GM12878 (cell line): Measurements from ENCODE around the gene ARF3.

ENCODE experiments used
- GATAD2B ChIP-seq: fragments of 450-650 bp; conservative IDR thresholded peaks from 2 replicates; pipeline ENCODE4 v1.6.1; 2017; ENCODE audit warnings: low read depth, mild to moderate bottlenecking, moderate library complexity
- TCF7 ChIP-seq: IDR thresholded peaks from 2 replicates; pipeline ENCODE4 v1.6.1; 2014; ENCODE audit warnings: antibody characterized with exemption, borderline replicate concordance
- ZNF592 ChIP-seq: fragments of 450-650 bp; IDR thresholded peaks from 2 replicates; pipeline ENCODE4 v1.6.1; 2017; ENCODE audit warnings: mild to moderate bottlenecking, moderate library complexity
- TF ChIP-seq, protein P1 (sequence below), 3 experiments: IDR thresholded peaks in 2 of 3; conservative IDR thresholded peaks in 1 of 3; 2 replicates each; pipeline ENCODE4 v1.5.1; 2011; ENCODE audit warnings: low read depth in 3 of 3, low read length in 3 of 3, mild to moderate bottlenecking in 3 of 3, control low read depth in 2 of 3, moderate library complexity in 2 of 3, inconsistent platforms in 1 of 3, mixed read lengths in 1 of 3; ENCODE audit not compliant: control insufficient read depth in 2 of 3, insufficient read depth in 1 of 3; ENCODE audit errors: extremely low read depth in 1 of 3

GRCh38 chr12:48940181-48940580, 17.1 kb downstream of the ARF3 start:
- TF ChIP-seq TCF7: no peak
- TF ChIP-seq GATAD2B: no peak
- TF ChIP-seq, protein P1, sequence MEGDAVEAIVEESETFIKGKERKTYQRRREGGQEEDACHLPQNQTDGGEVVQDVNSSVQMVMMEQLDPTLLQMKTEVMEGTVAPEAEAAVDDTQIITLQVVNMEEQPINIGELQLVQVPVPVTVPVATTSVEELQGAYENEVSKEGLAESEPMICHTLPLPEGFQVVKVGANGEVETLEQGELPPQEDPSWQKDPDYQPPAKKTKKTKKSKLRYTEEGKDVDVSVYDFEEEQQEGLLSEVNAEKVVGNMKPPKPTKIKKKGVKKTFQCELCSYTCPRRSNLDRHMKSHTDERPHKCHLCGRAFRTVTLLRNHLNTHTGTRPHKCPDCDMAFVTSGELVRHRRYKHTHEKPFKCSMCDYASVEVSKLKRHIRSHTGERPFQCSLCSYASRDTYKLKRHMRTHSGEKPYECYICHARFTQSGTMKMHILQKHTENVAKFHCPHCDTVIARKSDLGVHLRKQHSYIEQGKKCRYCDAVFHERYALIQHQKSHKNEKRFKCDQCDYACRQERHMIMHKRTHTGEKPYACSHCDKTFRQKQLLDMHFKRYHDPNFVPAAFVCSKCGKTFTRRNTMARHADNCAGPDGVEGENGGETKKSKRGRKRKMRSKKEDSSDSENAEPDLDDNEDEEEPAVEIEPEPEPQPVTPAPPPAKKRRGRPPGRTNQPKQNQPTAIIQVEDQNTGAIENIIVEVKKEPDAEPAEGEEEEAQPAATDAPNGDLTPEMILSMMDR (IDR thresholded peaks at IDR 0.05 in 2 of 3, conservative IDR thresholded peaks at IDR 0.05 in 1 of 3; ENCODE audit: control insufficient read depth in 2 of 3, extremely low read depth in 1 of 3, insufficient read depth in 1 of 3, low read depth in 3 of 3, low read length in 3 of 3): no peak
- no peak for TF ChIP-seq ZNF592
